ENCODE results near the gene SCP2. TPM values are rescaled to one million over a fixed set of nuclear protein-coding genes. Genes with fewer than 3 reads are reported as not detected.

The SCP2 gene
- total RNA-seq, 1 donor from 2014 or later: 153 TPM

GRCh38 chr1:53094533-53094919 lies 167.4 kb downstream of the SCP2 start:
- DNase-seq (ENCODE audit: low spot score): no peak

Small RNAs within 50 kb of the gene (microRNA-seq; reads per million reads assigned to microRNA genes)
- not detected for gene MIR1273F (ENCODE audit: borderline number of aligned reads)
- gene MIR1273G (ENCODE audit: borderline number of aligned reads): not detected
- gene MIR5095 (ENCODE audit: borderline number of aligned reads): not detected

Other genes with a start within 250 kb of the SCP2 start
- 24.5 TPM for gene COA7, start 228.9 kb upstream of the SCP2 start, total RNA-seq
- gene ZYG11B, start 200.8 kb upstream of the SCP2 start, total RNA-seq: 33.0 TPM
- gene ZYG11A, start 84.5 kb upstream of the SCP2 start, total RNA-seq: 0.06 TPM
- 105 TPM for gene ECHDC2, start 5.5 kb upstream of the SCP2 start, total RNA-seq
- 86.3 TPM for gene PODN, start 134.9 kb downstream of the SCP2 start, total RNA-seq
- 0.42 TPM for gene SLC1A7, start 215.4 kb downstream of the SCP2 start, total RNA-seq

Data from mesenteric fat pad (tissue), 1 donor.